Measurements from ENCODE around the gene MTMR11. TPM values are rescaled to one million over a fixed set of nuclear protein-coding genes. Genes with fewer than 3 reads are reported as not detected.

Gene MTMR11
- total RNA-seq, 1 experiment from 2014 or later, result 7.1 TPM

GRCh38 chr1:149949911-149950310, 13.2 kb upstream of the MTMR11 start:
- TF ChIP-seq EMX1 (CRISPR knock-in tag; IDR thresholded peaks at IDR 0.05), result no peak
- no peak for TF ChIP-seq ZNF121 (CRISPR knock-in tag; IDR thresholded peaks at IDR 0.05)
- TF ChIP-seq SMAD3 (CRISPR knock-in tag; IDR thresholded peaks at IDR 0.05; ENCODE audit: borderline replicate concordance), result no peak
- TF ChIP-seq ATF1 (CRISPR knock-in tag; IDR thresholded peaks at IDR 0.05), result no peak
- TF ChIP-seq CREM (CRISPR knock-in tag; IDR thresholded peaks at IDR 0.05), result no peak
- TF ChIP-seq GTF2I (CRISPR knock-in tag; conservative IDR thresholded peaks at IDR 0.05), result no peak
- peaks cover 60% of the 10 kb centered on the region for H3K36me3 Mint-ChIP-seq
- POLR2A ChIA-PET, result no interaction called here

GRCh38 chr1:149945206-149945605, 8.5 kb upstream of the MTMR11 start:
- H3K4me1 Mint-ChIP-seq, result peaks cover 22% of the 10 kb centered on the region
- H3K36me3 Mint-ChIP-seq, result peaks cover 42% of the 10 kb centered on the region
- CTCF ChIA-PET, result no interaction called here
- no peaks in the 10 kb centered on the region; the same call in 1 of the 2 replicates for H3K27me3 Mint-ChIP-seq (ENCODE audit: low read depth)
- TF ChIP-seq ZNF671 (CRISPR knock-in tag; IDR thresholded peaks at IDR 0.05) (no peak), ZNF423 (CRISPR knock-in tag; IDR thresholded peaks at IDR 0.05) (no peak), CTCF (IDR thresholded peaks at IDR 0.05) (no peak), AR (CRISPR knock-in tag; IDR thresholded peaks at IDR 0.05) (no peak), ZMAT4 (CRISPR knock-in tag; IDR thresholded peaks at IDR 0.05) (no peak), MAX (CRISPR knock-in tag; IDR thresholded peaks at IDR 0.05) (no peak), NR1H2 (CRISPR knock-in tag; IDR thresholded peaks at IDR 0.05) (no peak), JAZF1 (CRISPR knock-in tag; IDR thresholded peaks at IDR 0.05) (no peak), NR2C2 (CRISPR knock-in tag; IDR thresholded peaks at IDR 0.05) (no peak), TCF7 (CRISPR knock-in tag; IDR thresholded peaks at IDR 0.05; ENCODE audit: low read depth) (no peak)
- no peak overlapping the region for H3K4me3 Mint-ChIP-seq
- no peak overlapping the region for H3K27ac Mint-ChIP-seq
- no peak for ATAC-seq
- POLR2A ChIA-PET, result no interaction called here
- no peak for DNase-seq (ENCODE audit: low spot score)
- no peaks in the 10 kb centered on the region for H3K9me3 Mint-ChIP-seq

More at GRCh38 chr1:149949911-149950310, 13.2 kb upstream of the MTMR11 start:
- Mint-ChIP-seq H3K4me3 (no peak overlapping the region), H3K27ac (no peak overlapping the region), H3K9me3 (peaks cover 12% of the 10 kb centered on the region; the same call in 1 of the 2 replicates), H3K27me3 (ENCODE audit: low read depth) (no peaks in the 10 kb centered on the region), H3K4me1 (no peaks in the 10 kb centered on the region)
- ATAC-seq, result no peak
- CTCF ChIA-PET, result interaction anchor here (1.1 kb wide), 1 partner anchor 8 kb away, joined by 4 read pairs; no protein-coding TSS in a partner anchor
- DNase-seq (ENCODE audit: low spot score), result no peak

GRCh38 chr1:149942885-149943284, 6.2 kb upstream of the MTMR11 start:
- Mint-ChIP-seq H3K9me3 (no peaks in the 10 kb centered on the region), H3K4me3 (no peak overlapping the region), H3K27ac (peak overlapping the region; percentile 93), H3K27me3 (ENCODE audit: low read depth) (no peaks in the 10 kb centered on the region; the same call in 1 of the 2 replicates), H3K4me1 (peaks cover 41% of the 10 kb centered on the region), H3K36me3 (peaks cover 24% of the 10 kb centered on the region)
- ATAC-seq (no peak), DNase-seq (ENCODE audit: low spot score) (no peak)
- ChIA-PET CTCF (interaction anchor here (0.7 to 1.8 kb wide), 17 partner anchors 15 to 244 kb away, joined by 3 to 13 read pairs (median 3); partner anchors contain the start of gene VPS45), POLR2A (interaction anchor here (1.8 kb wide), 1 partner anchor 56 kb away, joined by 15 read pairs; a partner anchor contains a TSS)
- no peak for TF ChIP-seq ZNF219 (CRISPR knock-in tag; IDR thresholded peaks at IDR 0.05; ENCODE audit: borderline replicate concordance)
- no peak for TF ChIP-seq USF2 (CRISPR knock-in tag; IDR thresholded peaks at IDR 0.05)
- no peak for TF ChIP-seq TEAD4 (CRISPR knock-in tag; IDR thresholded peaks at IDR 0.05)
- no peak for TF ChIP-seq ZNF425 (CRISPR knock-in tag; conservative IDR thresholded peaks at IDR 0.05)
- no peak for TF ChIP-seq HMGXB4 (CRISPR knock-in tag; IDR thresholded peaks at IDR 0.05)
- no peak for TF ChIP-seq PREB (CRISPR knock-in tag; IDR thresholded peaks at IDR 0.05; ENCODE audit: borderline replicate concordance)
